Measurements from ENCODE around the gene PDIA2. TPM values are rescaled to one million over a fixed set of nuclear protein-coding genes. Genes with fewer than 3 reads are reported as not detected.

PDIA2 gene
- total RNA-seq, 1 experiment from 2014 or later: 1.1 TPM

DNA sequence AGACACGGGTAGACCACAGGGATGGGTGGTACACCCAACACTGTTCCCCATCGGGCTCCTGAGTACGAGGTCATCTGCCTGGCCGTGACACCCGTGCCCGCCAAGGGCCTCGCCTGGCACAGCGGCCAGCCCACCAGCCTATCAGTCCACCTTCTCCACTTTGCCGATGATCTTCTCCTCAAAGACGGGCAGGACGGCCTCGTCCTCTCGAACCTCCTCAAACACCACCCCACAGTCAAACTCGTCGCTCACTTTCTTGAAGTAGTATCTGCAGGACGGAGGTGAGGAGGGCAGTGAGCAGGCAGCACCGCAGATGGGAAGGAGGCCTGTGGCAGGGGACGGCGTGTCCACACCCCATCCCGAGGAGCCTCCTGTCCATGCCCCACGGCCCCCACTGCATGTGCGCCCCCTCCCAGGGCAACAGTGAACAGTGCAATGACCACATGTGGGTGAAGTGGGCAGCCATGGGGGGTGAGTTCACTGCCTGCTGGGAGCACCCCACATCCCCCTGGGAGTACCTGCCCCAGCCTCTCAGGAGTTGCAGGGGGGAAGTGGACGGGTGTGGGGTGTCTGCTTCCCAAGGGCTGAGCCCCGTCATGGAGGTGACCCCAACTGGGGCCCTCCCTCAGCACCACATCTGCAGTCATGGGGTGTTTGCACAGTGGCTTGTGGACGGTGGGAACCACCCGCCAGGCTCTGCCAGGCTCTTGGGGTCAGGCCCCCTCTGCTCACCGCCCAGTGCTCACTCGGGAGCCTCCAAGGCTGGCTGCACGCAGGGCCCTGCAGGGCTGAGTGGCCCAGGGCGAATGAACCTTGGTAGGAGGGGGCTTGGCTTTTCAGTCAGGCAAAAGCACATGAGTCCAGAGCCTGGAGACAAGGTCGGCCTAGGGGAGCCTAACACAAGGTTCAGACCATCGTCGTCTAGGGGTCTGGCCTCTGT is 5.3 kb downstream of the PDIA2 start:
- in situ Hi-C loops (cut with HindIII; ENCODE audit: low pct_unique_long_range_greater_than_20kb, low sequenced_read_pairs) (no loop called here), intact Hi-C loops (cut with micrococcal nuclease; ENCODE audit: unreplicated experiment) (no loop called here)
- H3K27me3 ChIP-seq (ENCODE audit: control insufficient read depth, insufficient read depth, low read length): no peaks in the 10 kb centered on the region
- ATAC-seq (no peak), DNase-seq (ENCODE audit: low read depth, low spot score) (no peak)
- H3K27ac ChIP-seq (ENCODE audit: low read length): no peak overlapping the region
- POLR2A ChIA-PET: no interaction called here
- BruUV-seq (replicated peaks): no TSS peak
- TF ChIP-seq SIN3A (IDR thresholded peaks at IDR 0.05; ENCODE audit: borderline replicate concordance, insufficient read depth, low read depth, low read length) (no peak), REST (IDR thresholded peaks at IDR 0.05; ENCODE audit: insufficient read depth in 1 of 2, low read depth in 2 of 2, low read length in 1 of 2) (no peak), POLR2AphosphoS5 (IDR thresholded peaks at IDR 0.05; ENCODE audit: low read depth, low read length) (no peak), TCF7L2 (IDR thresholded peaks at IDR 0.05; ENCODE audit: low read depth, low read length) (no peak)
- TF ChIP-seq, protein P1, sequence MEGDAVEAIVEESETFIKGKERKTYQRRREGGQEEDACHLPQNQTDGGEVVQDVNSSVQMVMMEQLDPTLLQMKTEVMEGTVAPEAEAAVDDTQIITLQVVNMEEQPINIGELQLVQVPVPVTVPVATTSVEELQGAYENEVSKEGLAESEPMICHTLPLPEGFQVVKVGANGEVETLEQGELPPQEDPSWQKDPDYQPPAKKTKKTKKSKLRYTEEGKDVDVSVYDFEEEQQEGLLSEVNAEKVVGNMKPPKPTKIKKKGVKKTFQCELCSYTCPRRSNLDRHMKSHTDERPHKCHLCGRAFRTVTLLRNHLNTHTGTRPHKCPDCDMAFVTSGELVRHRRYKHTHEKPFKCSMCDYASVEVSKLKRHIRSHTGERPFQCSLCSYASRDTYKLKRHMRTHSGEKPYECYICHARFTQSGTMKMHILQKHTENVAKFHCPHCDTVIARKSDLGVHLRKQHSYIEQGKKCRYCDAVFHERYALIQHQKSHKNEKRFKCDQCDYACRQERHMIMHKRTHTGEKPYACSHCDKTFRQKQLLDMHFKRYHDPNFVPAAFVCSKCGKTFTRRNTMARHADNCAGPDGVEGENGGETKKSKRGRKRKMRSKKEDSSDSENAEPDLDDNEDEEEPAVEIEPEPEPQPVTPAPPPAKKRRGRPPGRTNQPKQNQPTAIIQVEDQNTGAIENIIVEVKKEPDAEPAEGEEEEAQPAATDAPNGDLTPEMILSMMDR (IDR thresholded peaks at IDR 0.05): no peak
- no peaks in the 10 kb centered on the region for H3K9me3 ChIP-seq (ENCODE audit: control insufficient read depth, insufficient read depth, low read depth, low read length)
- H3K36me3 ChIP-seq (ENCODE audit: control insufficient read depth, insufficient read depth, low read length): no peaks in the 10 kb centered on the region
- CTCF ChIA-PET: interaction anchor here (0.6 kb wide), 2 partner anchors 57 to 255 kb away, joined by 5 to 6 read pairs; no protein-coding TSS in a partner anchor
- H3K4me1 ChIP-seq (ENCODE audit: control insufficient read depth, insufficient read depth, low read length): no peaks in the 10 kb centered on the region
- no peak overlapping the region for H3K4me3 ChIP-seq (ENCODE audit: low read depth in 2 of 2, low read length in 2 of 2)

DNA sequence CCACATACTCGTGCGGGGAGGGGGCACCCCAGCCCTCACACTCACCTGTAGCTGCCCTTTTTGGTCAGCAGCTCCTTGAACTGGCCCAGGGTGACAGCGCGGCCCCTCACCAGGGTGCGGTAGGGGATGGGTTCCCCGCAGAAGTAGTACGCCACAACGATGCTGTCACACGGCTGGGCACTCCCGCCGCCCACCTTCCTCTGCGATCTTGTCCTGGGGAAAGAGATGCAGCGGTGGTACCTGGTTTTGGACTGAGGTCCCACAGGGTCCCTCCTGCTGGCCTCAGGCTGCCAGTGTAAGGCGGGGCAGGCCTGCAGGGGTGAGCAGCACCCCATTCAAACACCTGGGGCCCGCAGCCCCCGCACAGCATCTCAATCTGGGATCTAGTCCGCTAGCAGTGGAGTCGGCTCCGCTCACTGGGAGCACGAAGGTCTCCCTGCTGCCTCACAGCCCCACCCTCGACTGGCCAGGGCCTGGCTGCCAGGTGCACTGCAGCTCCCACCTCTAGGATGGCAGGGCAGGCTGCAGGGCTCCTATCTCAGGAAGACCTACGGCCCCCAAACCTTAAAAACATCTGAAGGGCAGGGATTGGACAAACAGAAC is 6.5 kb downstream of the PDIA2 start:
- no peak overlapping the region for H3K27ac ChIP-seq (ENCODE audit: low read length)
- intact Hi-C loops (cut with micrococcal nuclease; ENCODE audit: unreplicated experiment) (no loop called here), in situ Hi-C loops (cut with HindIII; ENCODE audit: low pct_unique_long_range_greater_than_20kb, low sequenced_read_pairs) (no loop called here)
- BruUV-seq (replicated peaks): no TSS peak
- no peak for DNase-seq (ENCODE audit: low read depth, low spot score)
- H3K27me3 ChIP-seq (ENCODE audit: control insufficient read depth, insufficient read depth, low read length): no peaks in the 10 kb centered on the region
- no peaks in the 10 kb centered on the region for H3K4me1 ChIP-seq (ENCODE audit: control insufficient read depth, insufficient read depth, low read length)
- CTCF ChIA-PET: no interaction called here
- no peaks in the 10 kb centered on the region for H3K9me3 ChIP-seq (ENCODE audit: control insufficient read depth, insufficient read depth, low read depth, low read length)
- POLR2A ChIA-PET: no interaction called here
- TF ChIP-seq POLR2AphosphoS5 (IDR thresholded peaks at IDR 0.05; ENCODE audit: low read depth, low read length) (no peak), TCF7L2 (IDR thresholded peaks at IDR 0.05; ENCODE audit: low read depth, low read length) (no peak), SIN3A (IDR thresholded peaks at IDR 0.05; ENCODE audit: borderline replicate concordance, insufficient read depth, low read depth, low read length) (no peak), REST (IDR thresholded peaks at IDR 0.05; ENCODE audit: insufficient read depth in 1 of 2, low read depth in 2 of 2, low read length in 1 of 2) (no peak)
- TF ChIP-seq, protein P1 (IDR thresholded peaks at IDR 0.05): no peak
- no peak for ATAC-seq
- no peak overlapping the region for H3K4me3 ChIP-seq (ENCODE audit: low read depth in 2 of 2, low read length in 2 of 2)
- no peaks in the 10 kb centered on the region for H3K36me3 ChIP-seq (ENCODE audit: control insufficient read depth, insufficient read depth, low read length)
